CD4-positive, alpha-beta T cell treated with Interleukin-15 for 1 hour (primary cell): Measurements from ENCODE around the gene FAM124A.

Experiments used
- DNase-seq: peaks from one replicate; pipeline ENCODE4 v3.0.0-alpha.2; 2020

FAM124A gene

DNA sequence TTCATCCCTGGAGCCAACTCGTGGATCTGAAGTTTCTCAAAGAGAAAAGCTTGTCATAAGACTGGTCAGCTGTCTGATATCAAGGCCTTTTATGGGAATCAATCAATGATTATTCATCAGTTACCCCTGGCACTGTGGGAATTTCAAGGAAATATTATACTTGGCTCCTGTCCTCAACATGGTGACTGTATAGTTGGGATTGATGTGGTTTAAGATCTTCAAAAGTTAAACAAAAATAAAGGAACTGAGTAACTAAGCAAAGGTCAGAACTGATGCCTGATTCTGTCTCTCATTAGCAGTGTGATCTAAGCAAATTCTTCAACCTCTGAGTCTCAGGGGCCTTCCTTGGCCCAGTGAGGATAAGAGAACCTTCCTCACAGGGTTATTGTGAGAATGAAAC, 95.1 kb downstream of the FAM124A start:
- DNase-seq: no peak

DNA sequence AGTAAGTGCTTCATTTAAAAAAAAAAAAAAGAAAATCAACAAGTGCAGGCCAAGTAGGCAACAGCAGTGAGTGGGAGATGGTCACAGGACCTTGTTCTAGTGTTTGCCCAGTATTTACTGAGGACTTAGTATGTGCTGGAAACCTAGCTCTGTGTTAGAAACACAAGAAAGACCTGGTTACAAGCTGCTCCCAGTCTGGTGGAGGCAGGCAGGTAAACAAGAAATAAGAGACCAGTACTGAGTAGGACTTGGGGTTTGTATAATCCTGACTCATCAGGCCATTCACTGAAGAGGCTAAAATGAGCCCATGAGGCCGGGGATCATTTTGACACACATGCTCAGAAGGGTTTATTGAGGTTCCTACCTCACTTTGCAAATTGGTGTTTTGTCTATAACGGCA, 95.8 kb downstream of the FAM124A start:
- no peak for DNase-seq

- DNase-seq: no peak
Measured at GRCh38 chr13:51318876-51319275, 96.7 kb downstream of the FAM124A start.

GRCh38 chr13:51321836-51322235, 99.6 kb downstream of the FAM124A start:
- DNase-seq: no peak

- no peak for DNase-seq
Measured at GRCh38 chr13:51322826-51323225, 100.6 kb downstream of the FAM124A start.

DNA sequence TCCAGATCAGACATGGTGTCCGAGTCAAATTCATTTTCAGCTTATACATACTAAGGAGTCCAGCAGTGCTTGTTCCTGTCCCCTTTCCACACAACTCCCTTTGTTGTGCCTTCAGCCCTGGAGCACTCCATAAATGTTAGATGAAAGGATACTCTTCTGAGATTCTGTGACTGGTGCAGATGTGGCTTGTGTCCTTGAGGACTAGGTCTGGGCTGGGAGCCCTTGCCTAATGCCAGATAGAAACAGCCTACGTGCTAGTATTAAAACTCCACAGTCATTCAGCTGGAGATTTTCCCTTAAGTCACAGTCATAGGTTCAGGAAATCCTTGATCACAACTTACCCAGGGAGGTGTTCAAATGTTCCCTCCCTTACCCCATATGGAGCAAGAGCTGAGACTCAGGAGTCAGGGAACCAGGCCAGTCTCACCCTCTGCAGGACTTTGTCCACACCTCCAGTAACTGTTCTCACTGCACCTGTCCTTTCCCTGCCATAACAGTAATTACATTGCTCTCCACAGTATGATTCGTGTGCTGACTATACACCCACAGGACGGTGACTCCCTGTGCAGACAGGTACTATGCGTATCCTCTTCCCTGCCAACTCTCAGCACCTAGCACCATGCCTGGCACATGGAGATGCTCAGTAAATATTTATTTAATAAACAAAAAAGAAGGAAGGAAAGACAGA, 101.8 kb downstream of the FAM124A start:
- no peak for DNase-seq

DNA sequence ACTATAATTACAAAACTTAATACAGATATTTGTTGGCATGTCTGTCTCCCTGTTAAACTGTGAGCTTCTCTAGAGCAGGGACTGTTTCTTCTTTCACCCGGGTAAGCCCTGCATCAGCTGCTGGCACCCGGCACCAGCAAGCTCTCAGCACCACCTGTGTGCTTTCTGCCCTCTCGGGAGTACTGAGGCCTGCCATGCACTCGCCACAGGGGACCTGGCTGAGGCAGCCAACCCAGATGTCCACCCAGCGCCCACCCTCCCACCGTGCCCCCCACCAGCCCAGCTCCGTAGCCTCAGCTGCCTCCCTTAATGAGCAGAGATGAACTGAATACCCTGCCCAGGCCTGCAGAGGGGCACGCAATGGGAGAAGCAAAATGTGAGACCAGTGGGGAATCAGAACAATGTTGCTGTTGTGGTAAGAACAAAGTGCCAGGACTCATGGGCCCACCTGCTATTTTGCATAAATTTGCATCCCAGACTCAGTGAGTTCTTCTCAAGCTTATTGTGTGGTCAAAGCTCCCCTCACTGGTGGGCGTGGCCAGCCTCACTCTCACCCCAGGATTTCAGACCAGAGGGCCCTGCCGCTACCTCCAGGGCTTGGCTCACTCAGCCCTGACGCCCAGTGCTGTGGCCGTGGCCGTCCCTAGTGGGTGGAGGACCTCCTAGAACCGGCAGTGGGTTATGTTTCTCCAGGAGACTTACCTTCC, 102.7 kb downstream of the FAM124A start:
- no peak for DNase-seq

DNA sequence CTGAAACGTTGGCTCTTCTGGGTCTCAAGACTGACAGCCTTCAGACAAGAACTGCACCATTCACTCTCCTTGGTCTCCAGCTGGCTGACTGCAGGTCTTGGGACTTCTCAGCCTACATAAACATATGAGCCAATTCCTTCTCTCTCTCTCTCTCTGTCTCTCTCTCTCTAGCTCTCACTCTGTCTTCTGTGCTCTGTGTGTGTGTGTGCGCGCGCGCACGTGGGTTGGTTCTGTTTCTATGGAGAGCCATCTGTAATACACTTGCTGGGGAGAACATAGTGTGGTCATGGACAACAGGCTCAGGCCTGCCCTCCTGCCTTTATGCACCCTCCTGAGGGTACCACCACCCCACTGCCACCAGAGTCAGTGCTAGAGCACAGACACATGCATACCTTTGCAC, 103.6 kb downstream of the FAM124A start:
- no peak for DNase-seq

DNA sequence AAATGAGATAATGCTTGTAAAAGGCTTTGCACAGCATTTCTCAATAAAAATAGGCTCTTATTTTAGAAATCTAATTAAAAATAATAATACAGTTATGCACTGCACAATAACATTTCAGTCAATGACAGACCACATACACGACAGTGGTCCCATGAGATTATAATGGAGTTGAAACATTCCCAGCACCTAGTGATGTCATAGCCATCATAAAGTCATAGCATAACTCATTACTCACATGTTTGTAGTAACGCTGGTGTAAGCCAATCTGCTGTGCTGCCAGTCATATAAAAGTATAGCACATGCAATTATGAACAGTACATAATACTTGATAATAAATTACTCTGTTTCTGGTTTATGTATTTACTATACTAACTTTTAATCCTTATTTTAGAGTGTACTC, 104.6 kb downstream of the FAM124A start:
- DNase-seq: no peak

DNA sequence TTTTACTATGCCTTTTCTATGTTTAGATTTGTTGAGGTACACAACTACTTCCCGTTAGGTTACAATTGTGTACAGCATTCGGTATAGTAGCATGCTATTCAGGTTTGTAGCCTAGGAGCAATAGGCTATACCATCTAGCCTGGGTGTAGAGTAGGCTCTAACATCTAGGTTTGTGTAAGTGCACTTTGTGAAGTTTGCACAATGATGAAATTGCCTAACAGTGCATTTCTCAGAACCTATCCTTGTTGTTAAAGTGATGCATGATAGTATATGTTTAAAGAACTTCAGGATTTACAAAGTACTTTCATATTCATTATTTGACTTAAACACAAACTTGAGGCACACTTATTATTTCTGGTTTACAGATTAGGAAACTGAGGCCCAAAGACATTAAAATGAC, 105.8 kb downstream of the FAM124A start:
- DNase-seq: no peak

DNA sequence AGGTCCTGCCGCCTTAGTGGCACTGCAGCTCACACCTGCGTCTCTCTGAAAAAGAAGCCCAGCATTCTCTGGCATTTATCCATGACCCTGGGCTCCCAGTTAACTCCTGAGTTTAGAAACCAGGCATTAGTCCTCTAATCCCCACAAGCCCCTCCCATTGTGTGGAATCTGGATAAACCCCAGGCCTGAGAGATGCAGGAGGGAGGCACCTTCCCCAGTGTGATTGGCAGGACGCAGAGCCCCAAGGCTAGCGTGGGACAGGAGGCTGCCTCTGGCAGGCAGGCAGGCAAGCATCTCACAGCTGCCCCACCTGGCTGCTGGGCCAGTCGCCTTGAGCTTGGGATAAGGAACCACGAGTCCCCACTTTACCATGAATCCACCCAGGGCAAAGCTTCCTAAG, 106.3 kb downstream of the FAM124A start:
- no peak for DNase-seq

- no peak for DNase-seq
Measured at GRCh38 chr13:51329606-51330005, 107.4 kb downstream of the FAM124A start.

DNA sequence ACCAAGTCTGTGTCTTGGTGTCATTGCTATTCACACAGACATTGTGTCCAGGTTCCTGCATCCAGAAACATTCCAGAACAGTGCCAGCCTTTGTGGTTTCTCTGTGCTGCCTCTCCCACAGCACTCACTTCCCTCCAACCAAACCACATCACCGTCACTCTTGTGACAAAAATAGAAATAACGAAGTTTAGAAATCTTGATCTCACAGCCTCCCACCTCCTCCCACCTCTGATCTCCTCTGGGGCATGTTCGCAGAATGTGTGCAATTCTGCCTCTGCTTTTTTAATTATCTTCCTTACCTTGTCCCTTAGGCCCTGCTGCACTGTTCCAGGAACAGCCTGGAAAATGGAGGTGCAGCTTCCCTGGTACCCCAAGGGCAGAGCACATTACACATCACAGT, 108.6 kb downstream of the FAM124A start:
- no peak for DNase-seq

DNA sequence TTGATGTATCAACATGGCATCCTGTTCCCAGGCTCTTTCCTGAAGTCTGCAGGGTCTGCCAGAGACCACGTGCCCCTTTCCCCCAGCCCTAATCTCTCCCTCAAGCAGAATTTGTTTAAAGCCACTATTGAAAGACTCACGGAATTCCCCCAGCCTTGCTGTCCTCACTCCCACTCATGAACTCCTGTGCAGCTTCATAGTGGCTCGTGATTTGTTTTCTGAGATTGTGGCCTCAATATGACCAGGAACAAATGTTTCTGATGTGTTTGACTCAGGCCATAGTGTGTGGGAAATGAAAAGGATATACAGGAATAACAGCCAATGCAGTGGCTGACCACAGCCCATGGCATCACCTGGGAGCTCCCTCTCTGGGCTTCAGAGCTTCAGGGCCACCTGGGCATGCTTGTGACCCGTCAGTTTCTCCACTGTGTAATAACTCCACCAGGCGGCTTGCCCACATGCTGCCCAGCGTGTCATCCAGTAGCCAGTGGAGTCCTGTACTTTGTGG, 109.2 kb downstream of the FAM124A start:
- DNase-seq: no peak

GRCh38 chr13:51332566-51333361, 110.6 kb downstream of the FAM124A start:
- DNase-seq: no peak

DNA sequence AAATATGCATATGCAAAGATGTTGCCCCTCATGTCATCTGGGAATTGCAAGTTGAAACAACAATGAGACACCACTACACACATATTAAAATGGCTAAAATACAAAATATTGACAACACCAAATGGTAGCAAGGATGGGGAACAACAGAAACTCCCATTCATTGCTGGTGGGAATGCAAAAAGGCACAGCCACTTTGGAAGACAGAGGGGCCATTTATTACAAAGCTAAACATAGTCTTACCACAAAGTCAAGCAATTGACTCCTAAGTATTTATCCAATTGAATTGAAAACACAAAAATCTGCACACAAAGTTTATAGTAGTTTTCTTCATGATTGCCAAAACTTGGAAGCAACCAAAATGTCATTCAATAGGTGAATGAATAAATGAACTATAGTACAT, 111.2 kb downstream of the FAM124A start:
- no peak for DNase-seq

DNA sequence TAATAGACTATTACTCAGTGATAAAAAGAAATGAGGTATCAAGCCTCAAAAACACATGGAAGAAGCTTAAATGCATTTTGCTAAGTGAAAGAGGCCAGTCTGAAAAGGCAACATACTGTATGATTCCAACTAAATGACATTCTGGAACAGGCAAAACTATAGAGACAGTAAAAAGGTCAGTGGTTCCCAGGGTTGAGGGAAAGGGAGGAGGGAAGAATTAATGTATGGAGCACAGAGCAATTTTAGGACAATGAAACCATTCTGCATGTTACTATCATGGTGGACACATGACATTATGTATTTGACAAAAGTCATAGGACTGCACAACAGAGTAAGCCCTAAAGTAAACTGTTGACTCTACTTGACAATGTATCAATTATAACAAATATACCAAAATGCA, 111.6 kb downstream of the FAM124A start:
- DNase-seq: no peak
